Lower lobe of right lung (tissue), 2 donors: ENCODE measurements around the gene PSMD11. TPM values are rescaled to one million over a fixed set of nuclear protein-coding genes. Genes with fewer than 3 reads are reported as not detected.

ENCODE experiments used
- ATAC-seq, 2 donors: fragments of 200-7000 bp; cut with Tn5 transposase; one replicate each; pipeline ENCODE4 v1.9.1; 2020 to 2022; ENCODE audit warnings: mild to moderate bottlenecking in 2 of 2, moderate library complexity in 2 of 2
- DNase-seq: peaks from one replicate; pipeline ENCODE4 v3.0.0-alpha.2; 2020
- H3K27ac ChIP-seq: fragments of 200-600 bp; one replicate; pipeline ENCODE4 v1.8.0; 2022
- H3K27me3 ChIP-seq: fragments of 200-600 bp; one replicate; pipeline ENCODE4 v1.8.0; 2022; ENCODE audit warnings: low read depth
- H3K36me3 ChIP-seq: fragments of 200-600 bp; one replicate; pipeline ENCODE4 v1.8.0; 2022; ENCODE audit warnings: mild to moderate bottlenecking
- H3K4me1 ChIP-seq: fragments of 200-600 bp; one replicate; pipeline ENCODE4 v1.8.0; 2022
- H3K4me3 ChIP-seq: fragments of 200-600 bp; one replicate; pipeline ENCODE4 v1.8.0; 2022; ENCODE audit warnings: mild to moderate bottlenecking
- H3K9me3 ChIP-seq: fragments of 200-600 bp; one replicate; pipeline ENCODE4 v1.8.0; 2022
- intact Hi-C: fragments of 100-400 bp; cut with DNase I; formaldehyde crosslinking; loops from one replicate; pipeline ENCODE4 v1.11.0; 2022
- total RNA-seq: library from RNA; stranded (reverse); fragmentation: NEBNext Ultra II Directional; extraction: Animal tissue kit (Norgen Biotek cat#: 25700); gene quantifications from one replicate; pipeline ENCODE4 v1.2.1, GENCODE V29; 2021
- TF ChIP-seq, protein P1 (sequence below): fragments of 200-600 bp; IDR thresholded peaks from one replicate; pipeline ENCODE4 v1.8.0; 2022; ENCODE audit warnings: antibody characterized with exemption, mild to moderate bottlenecking
- donor health status: DM: no; HTN: yes; CAD: no; lungs with severe emphysema.

The PSMD11 gene
- total RNA-seq, 1 donor from 2014 or later = 57.2 TPM

GRCh38 chr17:32525122-32525521, 80.8 kb downstream of the PSMD11 start:
- Histone ChIP-seq H3K27ac (no peak overlapping the region), H3K4me1 (peaks cover 10% of the 10 kb centered on the region), H3K9me3 (no peaks in the 10 kb centered on the region), H3K27me3 (no peaks in the 10 kb centered on the region), H3K4me3 (no peak overlapping the region), H3K36me3 (no peaks in the 10 kb centered on the region)
- intact Hi-C loops = no loop called here
- ATAC-seq (no peak), DNase-seq (no peak)
- TF ChIP-seq, protein P1, sequence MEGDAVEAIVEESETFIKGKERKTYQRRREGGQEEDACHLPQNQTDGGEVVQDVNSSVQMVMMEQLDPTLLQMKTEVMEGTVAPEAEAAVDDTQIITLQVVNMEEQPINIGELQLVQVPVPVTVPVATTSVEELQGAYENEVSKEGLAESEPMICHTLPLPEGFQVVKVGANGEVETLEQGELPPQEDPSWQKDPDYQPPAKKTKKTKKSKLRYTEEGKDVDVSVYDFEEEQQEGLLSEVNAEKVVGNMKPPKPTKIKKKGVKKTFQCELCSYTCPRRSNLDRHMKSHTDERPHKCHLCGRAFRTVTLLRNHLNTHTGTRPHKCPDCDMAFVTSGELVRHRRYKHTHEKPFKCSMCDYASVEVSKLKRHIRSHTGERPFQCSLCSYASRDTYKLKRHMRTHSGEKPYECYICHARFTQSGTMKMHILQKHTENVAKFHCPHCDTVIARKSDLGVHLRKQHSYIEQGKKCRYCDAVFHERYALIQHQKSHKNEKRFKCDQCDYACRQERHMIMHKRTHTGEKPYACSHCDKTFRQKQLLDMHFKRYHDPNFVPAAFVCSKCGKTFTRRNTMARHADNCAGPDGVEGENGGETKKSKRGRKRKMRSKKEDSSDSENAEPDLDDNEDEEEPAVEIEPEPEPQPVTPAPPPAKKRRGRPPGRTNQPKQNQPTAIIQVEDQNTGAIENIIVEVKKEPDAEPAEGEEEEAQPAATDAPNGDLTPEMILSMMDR = no peak

DNA sequence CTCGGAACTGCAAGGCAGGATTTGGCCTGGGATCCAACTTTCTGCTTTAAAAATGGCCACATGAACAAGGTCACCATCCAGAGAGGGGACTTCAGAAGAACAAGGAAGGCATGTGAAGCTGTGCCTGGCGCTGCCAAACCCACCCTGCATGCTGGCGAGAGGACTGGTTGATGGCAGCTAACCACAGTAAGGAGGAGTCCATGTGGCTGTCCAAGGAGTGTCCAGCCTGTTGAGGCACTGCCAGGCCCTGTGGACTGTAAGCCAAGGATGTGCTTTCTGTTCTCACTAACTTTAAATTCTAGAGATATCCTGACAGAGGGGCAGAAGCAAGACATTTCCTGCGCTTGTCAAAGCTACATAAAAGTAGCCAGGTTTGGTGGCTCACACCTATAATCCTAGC, 82.8 kb downstream of the PSMD11 start:
- no peak overlapping the region for H3K4me3 ChIP-seq
- intact Hi-C loops = no loop called here
- no peak for DNase-seq
- no peaks in the 10 kb centered on the region for H3K9me3 ChIP-seq
- H3K27me3 ChIP-seq = no peaks in the 10 kb centered on the region
- no peak for ATAC-seq
- no peak overlapping the region for H3K27ac ChIP-seq
- H3K4me1 ChIP-seq = no peaks in the 10 kb centered on the region
- H3K36me3 ChIP-seq = no peaks in the 10 kb centered on the region
- TF ChIP-seq, protein P1 = no peak

DNA sequence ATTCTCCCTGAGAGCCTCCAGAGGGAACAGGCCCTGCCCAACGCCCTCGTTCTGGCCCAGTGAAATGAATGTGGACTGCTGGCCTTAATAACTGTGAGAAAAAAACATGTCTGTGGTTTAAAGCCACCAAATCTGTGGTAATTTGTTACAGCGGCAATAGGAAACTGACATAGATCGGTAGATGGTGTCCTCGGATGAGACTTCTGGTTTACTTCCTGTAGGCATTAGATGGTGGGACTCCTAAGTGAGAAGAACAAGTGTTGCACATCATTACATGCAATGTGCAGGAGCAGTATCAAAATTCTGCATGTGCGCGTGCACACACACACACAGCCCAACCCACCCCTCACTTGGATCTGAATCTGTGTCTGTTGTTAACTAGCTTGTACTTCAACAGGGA, 84.5 kb downstream of the PSMD11 start:
- Histone ChIP-seq H3K4me3 (no peak overlapping the region), H3K27ac (no peak overlapping the region), H3K27me3 (no peaks in the 10 kb centered on the region), H3K4me1 (no peaks in the 10 kb centered on the region), H3K9me3 (no peaks in the 10 kb centered on the region), H3K36me3 (no peaks in the 10 kb centered on the region)
- ATAC-seq (no peak), DNase-seq (no peak)
- TF ChIP-seq, protein P1 = no peak
- intact Hi-C loops = no loop called here

DNA sequence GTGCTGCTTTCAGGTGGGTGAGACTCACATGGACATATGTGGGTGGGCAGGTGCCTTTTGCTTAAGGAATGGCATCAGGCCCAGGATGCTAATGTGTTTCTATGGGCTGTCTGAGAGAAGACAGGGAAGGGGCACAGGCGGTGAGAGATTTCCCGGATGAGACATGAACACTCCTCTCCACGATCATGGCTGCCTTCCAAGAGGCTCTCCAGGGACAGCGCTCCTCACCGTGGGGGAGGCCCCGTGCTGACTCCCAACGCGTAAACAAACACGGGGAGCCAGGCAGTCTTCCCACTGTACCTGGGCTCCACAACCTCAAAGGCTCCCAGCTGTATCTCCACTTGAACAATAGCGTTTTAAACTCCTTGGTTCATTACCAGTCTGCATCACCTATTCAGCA, 85.3 kb downstream of the PSMD11 start:
- H3K27me3 ChIP-seq = no peaks in the 10 kb centered on the region
- TF ChIP-seq, protein P1 = no peak
- intact Hi-C loops = no loop called here
- no peaks in the 10 kb centered on the region for H3K4me1 ChIP-seq
- no peaks in the 10 kb centered on the region for H3K9me3 ChIP-seq
- H3K36me3 ChIP-seq = no peaks in the 10 kb centered on the region
- H3K4me3 ChIP-seq = no peak overlapping the region
- no peak overlapping the region for H3K27ac ChIP-seq
- no peak for ATAC-seq
- DNase-seq = no peak

Other genes starting within 250 kb of the PSMD11 start
- gene RHBDL3, start 178.7 kb upstream of the PSMD11 start, total RNA-seq = 0.18 TPM
- 11.7 TPM for gene C17orf75, start 102.3 kb upstream of the PSMD11 start, total RNA-seq
- gene ZNF207, start 94.4 kb upstream of the PSMD11 start, total RNA-seq = 146 TPM
- 1.3 TPM for gene CDK5R1, start 42.5 kb downstream of the PSMD11 start, total RNA-seq